Ovary (tissue), 9 donors: Measurements from ENCODE around the gene CDC42SE2. TPM values are rescaled to one million over a fixed set of nuclear protein-coding genes. Genes with fewer than 3 reads are reported as not detected.
"Not testable (repeated sequence)": the region's sequence is repeated elsewhere in the genome, so short reads cannot be mapped to it uniquely, and the experiment has no call there.

ENCODE experiments used
- DNase-seq, 5 donors: peaks; one replicate each; pipeline ENCODE4 v3.0.0-alpha.2; 2019 to 2020
- H3K27ac ChIP-seq, 2 donors: fragments of 200-600 bp; one replicate each; pipeline versions ENCODE4 v1.5.1 to v1.8.0; 2019 to 2022
- H3K27me3 ChIP-seq: fragments of 200-600 bp; one replicate; pipeline ENCODE4 v1.8.0; 2022
- H3K36me3 ChIP-seq: fragments of 200-600 bp; sonication (generic); one replicate; pipeline ENCODE4 v1.5.1; 2019
- H3K4me1 ChIP-seq: one replicate; pipeline ENCODE4 v1.8.1; 2013; ENCODE audit warnings: mild to moderate bottlenecking, moderate library complexity; ENCODE audit not compliant: insufficient read depth
- H3K4me3 ChIP-seq: fragments of 200-600 bp; sonication (generic); one replicate; pipeline ENCODE4 v1.5.1; 2017
- H3K9me3 ChIP-seq, 2 donors: fragments of 200-600 bp in 1 of 2; sonication (generic) in 1 of 2; one replicate each; pipeline versions ENCODE4 v1.5.1 to v1.8.1; 2013 to 2019; ENCODE audit warnings: mild to moderate bottlenecking in 1 of 2, moderate library complexity in 1 of 2
- EP300 ChIP-seq: sonication (generic); formaldehyde crosslinking; IDR thresholded peaks from one replicate; pipeline ENCODE4 v1.6.1; 2017; ENCODE audit warnings: antibody characterized with exemption
- POLR2A ChIP-seq: fragments of 450-650 bp; IDR thresholded peaks from one replicate; pipeline ENCODE4 v1.6.1; 2017; ENCODE audit warnings: antibody characterized with exemption, mild to moderate bottlenecking, moderate library complexity
- WGBS, 3 donors: extraction: QIAGEN DNeasy Blood & Tissue Kit in 1 of 3; methylation state at CpG; one replicate each; pipeline versions ENCODE4 v1.1.5 to v1.1.7; 2013 to 2017; 5-methylcytosine and 5-hydroxymethylcytosine counted together
- intact Hi-C, 4 donors: fragments of 100-400 bp; cut with DNase I; formaldehyde crosslinking; loops; one replicate each; pipeline versions ENCODE4 v1.11.0 to v1.15.1; 2022 to 2023
- polyA plus RNA-seq, 2 donors: library from polyadenylated mRNA; stranded (reverse); fragments of 200-250 nt in 1 of 2; fragments of 350-450 nt in 1 of 2; fragmentation: Illumina TruSeq in 1 of 2; extraction: RNeasy Lipid Tissue Mini Kit (QIAGEN cat#74804) in 1 of 2; gene quantifications; one replicate each; pipeline ENCODE4 v1.2.3, GENCODE V29; 2013 to 2014
- total RNA-seq, 7 donors: library from RNA; depleted of rRNA in 2 of 7; stranded (reverse); fragments of >200 nt in 2 of 7; fragmentation: NEBNext Ultra II Directional in 3 of 7; extraction: Animal tissue kit (Norgen Biotek cat#: 25700) in 3 of 7; gene quantifications; one replicate each; pipeline versions ENCODE4 v1.1.0 to v1.2.4, GENCODE V29; 2016 to 2023
- TF ChIP-seq, protein P1 (sequence below), 3 donors: fragments of 450-650 bp in 2 of 3; fragments of 200-600 bp in 1 of 3; IDR thresholded peaks; one replicate each; pipeline versions ENCODE4 v1.5.1 to v1.8.0; 2016 to 2022; ENCODE audit warnings: antibody characterized with exemption in 3 of 3, mild to moderate bottlenecking in 1 of 3
- donor health status: DM: no; HTN: no; CAD: no; lungs with moderate emphysema.
- donor health status: DM: no; HTN: no; CAD: no.
- donor health status: Bipolar disorder and iron deficiency.
- donor health status: DM: yes; HTN: yes; CAD: no.
- donor health status: DM: no; HTN: no; CAD: no.
- donor health status: DM: yes; HTN: yes; CAD: no.

The CDC42SE2 gene
- total and polyA plus RNA-seq, 9 donors, result 18.0 to 37.6 (median 23.7) TPM

DNA sequence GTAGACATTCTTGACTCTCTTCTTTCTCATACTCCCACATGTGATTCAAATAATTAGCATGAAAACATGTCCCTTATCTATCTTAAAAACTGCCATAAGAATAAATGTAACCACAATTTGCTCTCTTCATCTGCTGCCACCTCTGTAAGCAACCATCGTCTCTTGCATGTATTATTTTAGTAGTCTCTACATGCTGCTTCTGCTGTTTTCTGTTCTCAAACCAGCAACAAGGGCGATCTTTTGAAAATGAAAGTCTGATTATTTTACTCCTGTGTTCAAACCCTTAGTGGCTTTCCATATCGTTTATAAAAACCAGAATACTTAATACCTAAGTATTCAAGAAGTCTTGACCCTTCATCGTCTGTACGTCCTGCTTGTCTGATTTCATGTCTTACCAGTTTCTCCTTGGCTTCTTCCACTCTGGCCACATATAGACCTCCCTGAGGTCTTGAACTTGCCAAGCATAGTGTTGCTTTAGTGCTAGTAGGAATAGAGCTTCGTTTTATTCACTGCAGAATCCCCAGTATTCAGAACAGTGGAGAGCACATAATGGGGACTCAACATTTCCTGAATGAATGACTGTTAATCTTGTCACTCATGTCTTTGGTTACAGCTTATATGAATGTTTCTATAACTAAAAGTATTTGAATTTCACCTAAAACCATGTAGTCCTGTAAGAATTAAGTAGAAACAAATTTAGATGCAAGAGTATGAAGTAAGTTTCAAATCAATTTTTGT, 10.6 kb downstream of the CDC42SE2 start:
- intact Hi-C loops, result no loop called here
- DNase-seq, result no peak
- no peak overlapping the region for H3K4me3 ChIP-seq
- no peaks in the 10 kb centered on the region for H3K9me3 ChIP-seq
- 42 to 68% (median 45%) methylated on average over 6 of the region's 6 CpGs for WGBS, 3 donors
- H3K4me1 ChIP-seq, result peaks cover 7% of the 10 kb centered on the region
- no peak overlapping the region for H3K27ac ChIP-seq
- H3K36me3 ChIP-seq, result no peaks in the 10 kb centered on the region
- TF ChIP-seq, protein P1, sequence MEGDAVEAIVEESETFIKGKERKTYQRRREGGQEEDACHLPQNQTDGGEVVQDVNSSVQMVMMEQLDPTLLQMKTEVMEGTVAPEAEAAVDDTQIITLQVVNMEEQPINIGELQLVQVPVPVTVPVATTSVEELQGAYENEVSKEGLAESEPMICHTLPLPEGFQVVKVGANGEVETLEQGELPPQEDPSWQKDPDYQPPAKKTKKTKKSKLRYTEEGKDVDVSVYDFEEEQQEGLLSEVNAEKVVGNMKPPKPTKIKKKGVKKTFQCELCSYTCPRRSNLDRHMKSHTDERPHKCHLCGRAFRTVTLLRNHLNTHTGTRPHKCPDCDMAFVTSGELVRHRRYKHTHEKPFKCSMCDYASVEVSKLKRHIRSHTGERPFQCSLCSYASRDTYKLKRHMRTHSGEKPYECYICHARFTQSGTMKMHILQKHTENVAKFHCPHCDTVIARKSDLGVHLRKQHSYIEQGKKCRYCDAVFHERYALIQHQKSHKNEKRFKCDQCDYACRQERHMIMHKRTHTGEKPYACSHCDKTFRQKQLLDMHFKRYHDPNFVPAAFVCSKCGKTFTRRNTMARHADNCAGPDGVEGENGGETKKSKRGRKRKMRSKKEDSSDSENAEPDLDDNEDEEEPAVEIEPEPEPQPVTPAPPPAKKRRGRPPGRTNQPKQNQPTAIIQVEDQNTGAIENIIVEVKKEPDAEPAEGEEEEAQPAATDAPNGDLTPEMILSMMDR (IDR thresholded peaks at IDR 0.05), result no peak
- TF ChIP-seq POLR2A (no peak), EP300 (no peak)
- no peaks in the 10 kb centered on the region for H3K27me3 ChIP-seq

DNA sequence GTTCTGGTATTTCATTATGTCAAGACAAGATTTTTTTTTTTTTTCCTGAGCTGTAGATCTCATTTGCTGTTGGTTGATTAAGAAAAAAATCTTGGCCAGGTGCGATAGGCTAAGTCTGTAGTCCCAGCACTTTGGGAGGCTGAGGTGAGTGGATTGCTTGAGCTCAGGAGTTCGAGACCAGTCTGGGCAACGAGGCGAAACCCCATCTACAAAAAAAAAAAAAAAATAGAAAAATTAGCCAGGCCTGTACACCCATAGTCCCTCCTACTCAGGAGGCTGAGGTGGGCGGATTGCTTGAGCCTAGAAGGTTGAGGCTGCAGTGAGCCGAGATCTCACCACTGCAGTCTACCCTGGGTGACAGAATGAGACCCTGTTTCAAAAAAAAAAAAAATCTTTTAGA, 12.2 kb downstream of the CDC42SE2 start:
- no peaks in the 10 kb centered on the region for H3K9me3 ChIP-seq
- intact Hi-C loops, result no loop called here
- H3K27ac ChIP-seq, result no peak overlapping the region
- WGBS, 3 donors, result 83 to 91% (median 88%) methylated on average over 6 of the region's 6 CpGs
- DNase-seq, result no peak
- TF ChIP-seq EP300 (no peak), POLR2A (no peak)
- TF ChIP-seq, protein P1 (IDR thresholded peaks at IDR 0.05), result no peak
- no peaks in the 10 kb centered on the region for H3K27me3 ChIP-seq
- H3K4me3 ChIP-seq, result no peak overlapping the region
- peaks cover 6% of the 10 kb centered on the region for H3K4me1 ChIP-seq
- no peaks in the 10 kb centered on the region for H3K36me3 ChIP-seq

GRCh38 chr5:131277447-131277846, 13.6 kb downstream of the CDC42SE2 start:
- Histone ChIP-seq H3K36me3 (no peaks in the 10 kb centered on the region), H3K4me1 (peaks cover 6% of the 10 kb centered on the region), H3K4me3 (no peak overlapping the region), H3K27me3 (no peaks in the 10 kb centered on the region), H3K27ac (no peak overlapping the region), H3K9me3 (no peaks in the 10 kb centered on the region)
- no peak for DNase-seq
- no peak for TF ChIP-seq EP300
- TF ChIP-seq POLR2A, result no peak
- TF ChIP-seq, protein P1 (IDR thresholded peaks at IDR 0.05), result no peak
- intact Hi-C loops, result no loop called here

DNA sequence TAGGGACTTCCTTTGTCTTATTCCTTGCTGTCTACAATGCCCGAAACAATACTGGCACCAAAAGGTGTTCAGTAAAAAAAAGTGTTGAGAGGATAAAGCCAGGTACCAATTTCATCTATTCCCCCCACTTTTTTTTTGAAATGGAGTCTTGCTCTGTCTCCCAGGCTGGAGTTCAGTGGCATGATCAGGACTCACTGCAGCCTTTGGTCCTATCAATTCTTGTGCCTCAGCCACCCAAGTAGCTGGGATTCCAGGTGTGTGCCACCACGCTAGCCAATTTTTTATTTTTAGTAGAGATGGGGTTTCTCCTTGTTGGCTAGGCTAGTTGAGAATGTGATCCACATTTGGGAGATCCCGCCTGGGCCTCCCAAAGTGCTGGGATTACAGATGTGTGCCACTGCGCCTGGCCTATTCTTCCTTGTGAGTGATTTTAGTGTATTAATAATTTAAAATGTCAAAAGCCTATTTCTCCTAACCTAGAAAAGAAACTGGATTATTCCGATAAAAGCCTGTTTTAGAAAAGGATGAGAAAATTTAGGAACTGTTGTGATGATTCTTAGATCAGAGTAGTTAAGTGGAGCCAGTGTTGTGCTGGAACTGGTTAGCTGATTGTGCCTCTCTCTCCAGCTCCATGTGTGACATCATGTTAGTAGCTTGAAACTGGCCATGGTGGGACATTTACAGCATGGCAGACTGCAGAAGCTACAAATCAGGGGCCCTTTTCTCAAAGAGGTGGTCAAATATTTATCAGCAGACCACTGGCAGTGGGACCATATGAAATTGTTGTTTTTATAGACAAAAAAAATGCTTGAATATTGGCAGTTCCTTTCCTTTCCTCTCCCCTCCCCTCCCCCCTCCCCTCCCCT, 14.3 kb downstream of the CDC42SE2 start:
- no peaks in the 10 kb centered on the region for H3K9me3 ChIP-seq
- no peaks in the 10 kb centered on the region for H3K27me3 ChIP-seq
- WGBS, 3 donors, result 94 to 96% (median 96%) methylated on average over 5 of the region's 5 CpGs
- DNase-seq, result no peak
- no peak for TF ChIP-seq EP300
- TF ChIP-seq, protein P1 (IDR thresholded peaks at IDR 0.05), result no peak
- H3K4me1 ChIP-seq, result peaks cover 6% of the 10 kb centered on the region
- intact Hi-C loops, result no loop called here
- no peaks in the 10 kb centered on the region for H3K36me3 ChIP-seq
- no peak overlapping the region for H3K27ac ChIP-seq
- no peak overlapping the region for H3K4me3 ChIP-seq

GRCh38 chr5:131278741-131279124, 14.9 kb downstream of the CDC42SE2 start:
- H3K9me3 ChIP-seq, H3K4me3 ChIP-seq, H3K27me3 ChIP-seq, intact Hi-C loops, H3K27ac ChIP-seq, H3K4me1 ChIP-seq, H3K36me3 ChIP-seq, DNase-seq: not testable (repeated sequence)
- 81 to 98% (median 90%) methylated on average over 6 of the region's 6 CpGs for WGBS, 3 donors
